ENCODE measurements around the gene SAP25.

The SAP25 gene

GRCh38 chr7:100573691-100574361 is at the start of gene SAP25:
Gene SAP25, minus strand, starts transcription at chr7:100573900. Its CDS starts 158 bp downstream, at chr7:100573742.
- no peak for DNase-seq (ENCODE audit: low spot score)

DNA sequence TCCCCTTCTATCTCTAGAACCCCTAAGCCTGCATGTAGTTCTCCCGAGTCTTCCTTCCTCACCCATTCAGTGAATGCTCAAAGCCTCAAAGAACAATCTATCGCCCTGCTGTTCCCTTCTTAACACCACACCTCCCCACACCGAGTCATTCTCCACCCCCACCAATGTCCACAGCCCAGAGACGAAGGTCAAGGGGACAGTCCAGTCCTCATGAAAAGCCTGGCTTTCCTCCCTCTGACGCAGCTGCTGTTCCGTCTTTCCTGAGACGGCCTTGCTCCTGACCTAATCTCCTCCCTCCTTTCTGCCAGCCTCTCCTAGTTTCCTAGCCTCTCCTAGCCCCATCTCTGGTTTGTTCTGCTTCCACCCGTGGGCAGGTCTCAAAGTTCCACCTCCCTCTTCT is 47.9 kb upstream of the SAP25 start:
- DNase-seq (ENCODE audit: low spot score), result no peak

DNA sequence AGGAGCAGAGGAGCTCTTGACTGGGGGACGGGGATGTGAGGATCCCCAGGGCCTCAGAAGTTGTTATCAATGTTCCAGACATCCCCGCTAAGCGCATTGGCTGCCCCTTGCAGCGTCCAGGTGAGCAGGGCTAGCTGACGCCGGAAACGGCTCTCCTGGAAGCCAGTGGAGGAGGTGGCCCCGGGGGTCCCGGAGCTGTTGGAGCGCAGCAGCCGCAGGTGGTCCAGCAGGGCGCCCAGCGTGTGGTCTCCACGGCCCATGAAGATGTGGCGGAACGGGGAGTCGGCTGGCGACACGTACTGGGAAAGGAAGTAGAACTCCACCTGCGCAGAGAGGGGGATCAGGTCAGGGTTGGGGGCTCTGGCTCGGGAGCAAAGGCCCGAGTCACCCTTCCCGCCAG is 47.1 kb upstream of the SAP25 start:
- DNase-seq (ENCODE audit: low spot score), result no peak

- no peak for DNase-seq (ENCODE audit: low spot score)
Measured at GRCh38 chr7:100620239-100620638, 46.5 kb upstream of the SAP25 start.

- DNase-seq (ENCODE audit: low spot score), result no peak
Measured at GRCh38 chr7:100614308-100614861, 40.7 kb upstream of the SAP25 start.

DNA sequence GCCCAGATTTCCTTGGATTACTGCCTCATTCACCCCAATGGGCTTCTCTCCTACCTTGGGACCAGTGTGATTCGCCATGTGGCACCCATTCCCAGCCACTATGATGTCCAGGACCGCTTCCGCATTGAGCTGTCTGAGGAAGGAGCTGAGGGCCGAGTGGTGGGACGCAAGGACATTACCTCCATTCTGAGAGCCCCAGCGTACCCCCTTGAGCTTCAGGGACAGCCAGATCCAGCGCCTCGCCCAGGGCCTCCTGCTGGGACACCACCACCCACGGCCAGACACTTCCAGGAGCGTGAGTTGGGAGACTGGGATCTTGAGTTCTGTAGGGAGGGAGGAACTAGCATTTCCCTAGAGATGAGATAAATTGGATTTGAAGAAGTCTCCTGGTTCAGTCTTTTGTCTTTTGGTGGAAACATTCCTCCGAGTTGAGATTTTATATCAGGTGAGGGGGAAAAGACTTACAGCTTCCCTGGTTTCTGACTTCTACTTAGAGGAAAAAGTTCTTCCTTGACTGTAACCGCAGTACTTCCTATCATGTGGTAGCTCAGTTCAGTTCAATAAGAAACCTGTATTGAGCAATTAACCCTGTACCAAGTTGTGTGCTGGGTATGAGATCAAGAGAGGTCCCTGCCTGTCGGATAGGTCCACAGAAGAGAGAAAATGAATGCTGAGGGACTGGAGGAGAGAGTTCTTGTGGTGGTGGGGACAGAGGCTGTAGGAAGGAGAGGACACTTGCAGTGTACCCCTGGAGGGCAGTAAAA is 39.9 kb upstream of the SAP25 start:
- DNase-seq (ENCODE audit: low spot score), result no peak

DNA sequence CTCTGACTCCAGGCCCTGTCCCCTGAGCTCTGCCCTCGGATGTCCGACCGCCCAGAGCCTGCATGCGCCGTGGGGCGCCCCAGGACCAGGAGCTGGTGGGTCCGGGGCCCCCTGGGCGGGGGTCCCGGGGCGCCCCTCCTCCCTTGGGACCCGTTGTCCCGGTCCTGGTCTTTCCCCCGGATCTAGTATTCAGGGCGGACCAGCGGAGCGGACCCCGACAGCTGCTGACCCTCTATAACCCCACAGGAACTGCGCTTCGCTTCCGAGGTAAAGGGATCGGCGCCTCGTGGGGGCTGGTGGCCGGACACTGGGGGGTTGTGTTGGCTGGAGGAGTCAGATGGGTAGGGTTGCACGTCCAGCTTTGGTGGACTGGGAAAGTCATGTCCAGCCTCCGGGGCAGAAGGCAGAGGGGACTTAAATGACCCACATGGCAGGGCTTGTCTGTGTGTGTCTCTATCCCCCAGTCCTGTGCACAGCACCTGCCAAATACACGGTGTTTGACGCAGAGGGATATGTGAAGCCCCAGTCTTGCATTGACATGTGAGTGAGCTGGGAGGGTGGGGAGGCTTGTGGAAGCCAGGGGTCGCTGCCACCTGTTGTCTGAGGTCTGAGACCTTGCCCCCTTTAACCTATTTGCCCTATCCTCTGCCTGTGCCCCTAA is 39.2 kb upstream of the SAP25 start:
- DNase-seq (ENCODE audit: low spot score), result no peak

GRCh38 chr7:100611983-100612729 is 38.5 kb upstream of the SAP25 start, which contains the start of gene MOSPD3:
Gene MOSPD3, plus strand, starts transcription at chr7:100612540. Its CDS starts 252 bp downstream, at chr7:100612792.
- peak; percentile 100 for DNase-seq (ENCODE audit: low spot score)

GRCh38 chr7:100609958-100610357 is 36.3 kb upstream of the SAP25 start:
- no peak for DNase-seq (ENCODE audit: low spot score)

DNA sequence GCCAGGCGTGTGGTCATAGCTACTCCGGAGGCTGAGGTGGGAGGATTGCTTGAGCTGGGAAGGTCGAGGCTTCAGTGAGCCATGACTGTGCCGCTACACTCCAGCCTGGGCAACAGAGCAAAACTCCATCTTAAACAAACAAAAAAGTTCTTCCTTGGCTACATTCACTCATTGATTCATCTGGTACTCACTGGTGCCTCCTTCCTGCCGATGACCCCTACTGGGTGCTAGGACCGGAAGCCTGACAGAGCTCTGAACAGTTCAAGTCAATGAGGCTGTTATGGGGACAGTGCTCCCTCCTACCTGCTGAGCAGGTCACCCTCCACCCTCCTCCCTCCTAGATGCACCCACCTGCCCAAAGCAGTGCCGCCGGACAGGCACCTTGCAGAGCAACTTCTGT is 33.4 kb upstream of the SAP25 start:
- DNase-seq (ENCODE audit: low spot score), result no peak

- DNase-seq (ENCODE audit: low spot score), result no peak
Measured at GRCh38 chr7:100606313-100606712, 32.6 kb upstream of the SAP25 start.

DNA sequence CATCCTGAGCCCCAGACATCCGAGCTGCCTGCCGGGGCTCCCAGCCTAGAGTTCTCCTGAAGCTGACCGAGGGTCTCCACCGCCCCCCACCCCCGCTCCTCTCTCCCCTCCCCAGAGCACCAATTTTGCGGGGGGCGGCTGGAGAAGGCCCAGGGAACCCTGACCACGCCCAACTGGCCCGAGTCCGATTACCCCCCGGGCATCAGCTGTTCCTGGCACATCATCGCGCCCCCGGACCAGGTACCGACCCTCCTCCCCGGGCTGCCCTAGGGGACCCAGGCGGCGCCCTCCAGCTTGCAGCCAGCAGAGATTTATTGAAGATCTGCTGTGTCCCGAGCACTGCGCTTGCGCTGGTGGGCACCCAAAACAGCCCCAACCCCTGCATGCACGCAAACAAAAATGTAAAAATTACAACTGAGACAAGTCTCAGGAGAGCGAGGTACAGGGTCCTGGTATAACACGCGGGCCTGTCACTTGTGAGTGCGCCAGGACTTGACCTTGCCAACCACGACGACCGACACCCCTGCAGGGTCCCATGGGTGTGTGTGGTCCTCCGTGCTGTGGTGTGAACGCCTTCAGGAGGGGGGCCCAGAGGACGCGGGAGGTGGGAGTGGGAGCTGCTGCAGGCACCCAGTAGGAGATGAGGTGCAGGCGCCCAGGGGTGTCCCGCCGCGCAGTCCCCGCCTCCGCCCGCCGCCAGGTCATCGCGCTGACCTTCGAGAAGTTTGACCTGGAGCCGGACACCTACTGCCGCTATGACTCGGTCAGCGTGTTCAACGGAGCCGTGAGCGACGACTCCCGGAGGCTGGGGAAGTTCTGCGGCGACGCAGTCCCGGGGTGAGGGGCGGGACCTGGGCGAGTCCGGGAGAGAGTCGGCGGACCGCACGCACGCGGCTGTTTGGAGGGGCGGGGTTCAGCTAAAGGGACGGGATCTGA is 31.5 kb upstream of the SAP25 start:
- no peak for DNase-seq (ENCODE audit: low spot score)

GRCh38 chr7:100604028-100604975 is 30.6 kb upstream of the SAP25 start:
- DNase-seq (ENCODE audit: low spot score), result peak; percentile 78

DNA sequence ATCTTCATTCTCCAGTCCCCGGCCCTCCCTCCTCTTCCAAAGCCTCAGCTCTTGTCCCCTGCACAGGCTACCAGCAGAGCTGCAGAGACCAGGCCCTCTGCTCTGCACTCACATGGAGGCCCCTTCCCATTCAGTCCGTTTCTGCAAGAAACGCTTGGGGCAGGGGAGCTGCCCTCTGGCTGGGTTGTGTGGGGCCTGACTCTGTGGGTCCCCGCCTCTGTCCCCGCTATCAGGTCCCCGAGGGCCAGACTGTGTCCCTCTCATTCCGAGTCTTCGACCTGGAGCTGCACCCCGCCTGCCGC is 30.0 kb upstream of the SAP25 start:
- DNase-seq (ENCODE audit: low spot score), result no peak

- peak; percentile 93 for DNase-seq (ENCODE audit: low spot score)
Measured at GRCh38 chr7:100602889-100603725, 29.4 kb upstream of the SAP25 start.

- no peak for DNase-seq (ENCODE audit: low spot score)
Measured at GRCh38 chr7:100600730-100601038, 27.0 kb upstream of the SAP25 start.

- DNase-seq (ENCODE audit: low spot score), result no peak
Measured at GRCh38 chr7:100599911-100600729, 26.4 kb upstream of the SAP25 start.

DNA sequence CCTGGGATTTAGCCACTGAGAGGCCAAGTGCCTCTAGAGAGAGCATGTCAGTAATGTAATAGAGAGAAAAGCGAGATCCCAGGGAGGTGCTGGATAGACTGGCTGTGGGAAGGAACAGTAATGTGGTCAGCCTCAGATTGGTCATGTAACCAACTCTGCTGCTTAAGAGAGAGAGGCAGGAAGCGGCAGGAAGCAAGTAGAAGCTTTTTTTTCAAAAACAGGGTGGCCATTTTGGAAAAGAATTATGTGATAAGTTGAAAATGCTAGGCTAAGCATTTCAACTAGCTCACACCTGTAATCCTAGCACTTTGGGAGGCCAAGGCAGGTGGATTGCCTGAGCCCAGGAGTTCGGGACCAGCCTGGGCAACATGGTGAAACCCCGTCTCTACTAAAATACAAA is 24.7 kb upstream of the SAP25 start:
- no peak for DNase-seq (ENCODE audit: low spot score)
